Omental fat pad (tissue), 4 donors: Measurements from ENCODE around the gene BOC. TPM values are rescaled to one million over a fixed set of nuclear protein-coding genes. Genes with fewer than 3 reads are reported as not detected.

Experiments used
- ATAC-seq: fragments of 150-250 bp; one replicate; pipeline ENCODE4 v1.9.1; 2016; ENCODE audit warnings: mild to moderate bottlenecking, moderate library complexity; ENCODE audit not compliant: low FRiP score
- DNase-seq: peaks from one replicate; pipeline ENCODE4 v3.0.0-alpha.2; 2019; ENCODE audit warnings: low spot score
- total RNA-seq, 4 donors: library from RNA; depleted of rRNA; stranded (reverse); fragments of >200 nt; gene quantifications; one replicate each; pipeline ENCODE4 v1.1.0, GENCODE V29; 2016
- TF ChIP-seq, protein P1 (sequence below), 3 donors: fragments of 450-650 bp; IDR thresholded peaks; one replicate each; pipeline ENCODE4 v1.5.1; 2016 to 2017; ENCODE audit warnings: antibody characterized with exemption in 3 of 3, mild to moderate bottlenecking in 3 of 3, moderate library complexity in 2 of 3

BOC gene
- total RNA-seq, 4 donors from 2014 or later: 28.1 to 103 (median 54.0) TPM

DNA sequence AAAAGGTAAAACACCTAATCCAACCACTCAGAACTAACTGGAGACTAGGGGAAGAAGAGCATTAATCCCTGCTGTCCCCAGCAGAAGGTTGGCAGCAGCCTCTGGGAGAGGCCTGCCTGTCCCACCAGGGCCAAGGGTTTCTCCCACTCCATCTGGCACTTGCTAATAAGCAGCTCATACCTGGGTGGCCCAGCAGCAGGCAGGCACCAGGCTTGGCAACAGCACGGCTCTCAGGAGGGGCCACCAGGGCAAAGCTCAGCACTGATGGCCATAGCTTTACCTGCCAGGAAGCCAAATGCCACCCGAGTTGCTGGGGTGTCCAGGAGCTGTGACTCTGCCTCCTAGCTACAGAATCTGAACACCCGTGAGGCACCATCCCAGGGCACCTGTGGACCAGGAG is 58.3 kb downstream of the BOC start:
- no peak for DNase-seq
- ATAC-seq: no peak
- TF ChIP-seq, protein P1, sequence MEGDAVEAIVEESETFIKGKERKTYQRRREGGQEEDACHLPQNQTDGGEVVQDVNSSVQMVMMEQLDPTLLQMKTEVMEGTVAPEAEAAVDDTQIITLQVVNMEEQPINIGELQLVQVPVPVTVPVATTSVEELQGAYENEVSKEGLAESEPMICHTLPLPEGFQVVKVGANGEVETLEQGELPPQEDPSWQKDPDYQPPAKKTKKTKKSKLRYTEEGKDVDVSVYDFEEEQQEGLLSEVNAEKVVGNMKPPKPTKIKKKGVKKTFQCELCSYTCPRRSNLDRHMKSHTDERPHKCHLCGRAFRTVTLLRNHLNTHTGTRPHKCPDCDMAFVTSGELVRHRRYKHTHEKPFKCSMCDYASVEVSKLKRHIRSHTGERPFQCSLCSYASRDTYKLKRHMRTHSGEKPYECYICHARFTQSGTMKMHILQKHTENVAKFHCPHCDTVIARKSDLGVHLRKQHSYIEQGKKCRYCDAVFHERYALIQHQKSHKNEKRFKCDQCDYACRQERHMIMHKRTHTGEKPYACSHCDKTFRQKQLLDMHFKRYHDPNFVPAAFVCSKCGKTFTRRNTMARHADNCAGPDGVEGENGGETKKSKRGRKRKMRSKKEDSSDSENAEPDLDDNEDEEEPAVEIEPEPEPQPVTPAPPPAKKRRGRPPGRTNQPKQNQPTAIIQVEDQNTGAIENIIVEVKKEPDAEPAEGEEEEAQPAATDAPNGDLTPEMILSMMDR (IDR thresholded peaks at IDR 0.05): no peak

DNA sequence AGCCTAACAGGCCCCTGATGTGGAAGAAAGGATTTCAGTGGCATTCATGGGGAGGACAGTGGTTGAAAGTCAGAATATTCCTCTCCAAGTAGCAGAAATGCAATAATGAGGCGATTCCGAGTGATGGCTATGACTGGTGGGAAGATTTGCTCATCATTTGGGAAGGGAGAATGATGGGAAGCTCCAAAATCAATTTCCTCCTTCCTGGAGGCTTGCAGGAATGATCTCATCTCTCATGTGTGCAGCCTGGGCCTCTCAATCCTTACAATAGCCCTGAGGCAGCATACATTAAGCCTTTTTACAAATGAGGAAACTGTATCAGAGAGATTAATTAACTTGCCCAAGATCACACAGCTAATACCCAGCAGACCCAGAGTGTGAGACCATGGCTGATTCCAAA is 58.7 kb downstream of the BOC start:
- TF ChIP-seq, protein P1 (IDR thresholded peaks at IDR 0.05): no peak
- ATAC-seq (no peak), DNase-seq (no peak)

DNA sequence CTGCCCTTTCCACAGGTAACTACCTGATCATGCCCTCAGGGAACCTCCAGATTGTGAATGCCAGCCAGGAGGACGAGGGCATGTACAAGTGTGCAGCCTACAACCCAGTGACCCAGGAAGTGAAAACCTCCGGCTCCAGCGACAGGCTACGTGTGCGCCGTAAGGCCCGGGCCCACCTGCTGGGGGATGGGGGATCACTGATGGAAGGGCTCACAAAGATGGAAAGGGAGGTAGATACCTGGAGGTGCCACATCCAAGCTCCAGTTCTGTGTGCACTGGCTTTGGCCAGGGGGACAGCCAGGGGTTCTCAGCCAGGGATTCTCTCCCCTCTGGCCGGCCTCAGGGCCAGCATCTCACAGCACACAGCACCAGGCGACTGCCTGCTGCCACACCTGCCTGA is 59.4 kb downstream of the BOC start:
- DNase-seq: no peak
- TF ChIP-seq, protein P1 (IDR thresholded peaks at IDR 0.05): no peak
- no peak for ATAC-seq

DNA sequence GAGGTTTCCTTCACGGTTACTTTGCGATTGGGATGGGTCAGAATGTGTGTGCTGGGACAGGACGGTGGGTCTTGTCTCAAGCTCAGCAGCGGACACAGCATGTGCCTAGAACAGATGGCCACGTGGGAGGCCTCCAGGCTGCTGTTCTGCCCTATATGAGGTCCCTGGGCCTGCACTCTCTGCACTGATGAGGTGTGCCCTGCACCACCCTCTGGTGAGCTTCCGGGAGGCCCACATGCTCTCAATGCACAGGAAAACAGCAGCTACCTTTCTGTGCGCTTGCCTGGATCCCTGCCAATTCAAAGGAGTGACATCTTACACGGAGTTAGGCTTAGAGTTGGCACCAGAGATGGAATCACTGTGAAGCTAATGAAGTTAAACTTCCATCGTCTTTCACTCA is 59.8 kb downstream of the BOC start:
- TF ChIP-seq, protein P1 (IDR thresholded peaks at IDR 0.05): no peak
- DNase-seq: no peak
- no peak for ATAC-seq

DNA sequence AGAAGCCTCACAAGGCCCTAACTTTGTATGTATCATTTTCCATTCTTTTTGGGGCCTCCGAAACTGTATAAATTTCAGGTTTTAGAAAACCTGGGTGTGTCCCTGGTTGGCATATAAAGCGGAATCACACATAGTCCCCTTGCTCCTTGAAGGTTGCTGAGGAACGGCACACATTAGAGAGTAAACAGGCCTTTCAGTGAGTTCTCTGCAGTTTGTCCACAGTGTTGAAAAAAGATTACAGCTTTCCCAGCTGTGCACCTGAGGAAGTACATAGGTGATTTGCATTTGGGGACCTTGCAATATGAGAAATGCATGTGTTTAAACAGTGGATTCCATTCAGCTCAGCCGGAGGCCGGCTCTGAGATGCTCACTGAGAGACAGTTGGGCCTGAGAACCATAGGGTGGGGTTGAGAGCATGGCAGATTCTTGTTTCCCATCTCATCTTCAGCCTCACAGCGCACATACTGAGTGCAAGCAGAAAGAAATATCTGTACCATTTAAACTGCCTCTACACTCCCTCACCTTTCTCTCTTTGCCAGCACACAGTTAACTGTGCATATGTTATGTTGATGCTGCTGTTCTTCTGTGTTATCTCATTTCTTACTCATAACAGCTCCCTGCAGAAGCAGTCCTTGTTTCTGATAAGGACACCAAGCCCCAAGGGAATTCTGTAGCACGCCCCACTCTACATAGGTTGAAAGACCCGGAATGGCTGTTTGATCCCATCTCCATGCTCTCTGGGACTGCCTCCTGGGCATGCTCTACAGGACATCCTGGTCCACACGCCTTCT is 60.4 kb downstream of the BOC start:
- TF ChIP-seq, protein P1 (IDR thresholded peaks at IDR 0.05): no peak
- ATAC-seq: no peak
- no peak for DNase-seq

DNA sequence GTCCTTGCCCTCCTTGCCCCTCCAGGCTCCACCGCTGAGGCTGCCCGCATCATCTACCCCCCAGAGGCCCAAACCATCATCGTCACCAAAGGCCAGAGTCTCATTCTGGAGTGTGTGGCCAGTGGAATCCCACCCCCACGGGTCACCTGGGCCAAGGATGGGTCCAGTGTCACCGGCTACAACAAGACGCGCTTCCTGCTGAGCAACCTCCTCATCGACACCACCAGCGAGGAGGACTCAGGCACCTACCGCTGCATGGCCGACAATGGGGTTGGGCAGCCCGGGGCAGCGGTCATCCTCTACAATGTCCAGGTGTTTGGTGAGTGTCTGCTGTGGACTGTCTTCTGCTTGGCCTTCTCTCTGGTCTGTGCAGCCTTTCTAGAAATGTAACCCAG is 61.0 kb downstream of the BOC start:
- ATAC-seq: no peak
- DNase-seq: no peak
- TF ChIP-seq, protein P1 (IDR thresholded peaks at IDR 0.05): no peak

DNA sequence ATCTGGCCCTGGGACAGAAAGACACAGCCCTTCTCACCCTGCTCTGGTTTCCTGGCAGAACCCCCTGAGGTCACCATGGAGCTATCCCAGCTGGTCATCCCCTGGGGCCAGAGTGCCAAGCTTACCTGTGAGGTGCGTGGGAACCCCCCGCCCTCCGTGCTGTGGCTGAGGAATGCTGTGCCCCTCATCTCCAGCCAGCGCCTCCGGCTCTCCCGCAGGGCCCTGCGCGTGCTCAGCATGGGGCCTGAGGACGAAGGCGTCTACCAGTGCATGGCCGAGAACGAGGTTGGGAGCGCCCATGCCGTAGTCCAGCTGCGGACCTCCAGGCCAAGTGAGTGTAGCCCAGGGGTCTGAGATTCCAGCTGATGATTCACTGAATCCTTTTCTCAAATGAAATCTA is 61.7 kb downstream of the BOC start:
- TF ChIP-seq, protein P1 (IDR thresholded peaks at IDR 0.05): no peak
- no peak for DNase-seq
- ATAC-seq: no peak
